HL-60 (cell line): ENCODE measurements around the gene NFE2L2.

Experiments
- DNase-seq, 2 experiments: peaks; one replicate each; pipeline ENCODE4 v3.0.0-alpha.2; 2010 to 2020; ENCODE audit warnings: low read depth in 1 of 2, low spot score in 1 of 2
- H3K27ac ChIP-seq: fragments of 250-450 bp; sonication (Bioruptor Pico); replicated peaks from 2 replicates; pipeline ENCODE4 v1.5.1; 2020; ENCODE audit warnings: mild to moderate bottlenecking, moderate library complexity
- H3K27me3 ChIP-seq: fragments of 250-450 bp; sonication (Bioruptor Pico); 2 replicates; pipeline ENCODE4 v1.5.1; 2021; ENCODE audit warnings: mild to moderate bottlenecking, moderate library complexity; ENCODE audit not compliant: insufficient read depth, poor library complexity, severe bottlenecking
- H3K4me3 ChIP-seq: replicated peaks from 2 replicates; pipeline ENCODE4 v1.5.1; 2011; ENCODE audit warnings: mild to moderate bottlenecking, control low read depth, low read length; ENCODE audit not compliant: insufficient read depth
- GABPA ChIP-seq: IDR thresholded peaks from 2 replicates; pipeline ENCODE4 v1.6.1; 2012; ENCODE audit warnings: low read depth
- POLR2AphosphoS5 ChIP-seq: IDR thresholded peaks from 2 replicates; pipeline ENCODE4 v1.6.1; 2012; ENCODE audit warnings: low read depth
- SPI1 ChIP-seq: IDR thresholded peaks from 2 replicates; pipeline ENCODE4 v1.6.1; 2012; ENCODE audit warnings: low read depth, mild to moderate bottlenecking, borderline replicate concordance
- TF ChIP-seq, protein P1 (sequence below): IDR thresholded peaks from one replicate; pipeline ENCODE4 v1.5.1; 2011; ENCODE audit warnings: low read length, control low read depth, inconsistent platforms; ENCODE audit not compliant: insufficient read depth
- TF ChIP-seq, protein P2 (sequence below): IDR thresholded peaks from 2 replicates; pipeline ENCODE4 v1.6.1; 2012; ENCODE audit warnings: low read depth; ENCODE audit not compliant: insufficient replicate concordance

The NFE2L2 gene

DNA sequence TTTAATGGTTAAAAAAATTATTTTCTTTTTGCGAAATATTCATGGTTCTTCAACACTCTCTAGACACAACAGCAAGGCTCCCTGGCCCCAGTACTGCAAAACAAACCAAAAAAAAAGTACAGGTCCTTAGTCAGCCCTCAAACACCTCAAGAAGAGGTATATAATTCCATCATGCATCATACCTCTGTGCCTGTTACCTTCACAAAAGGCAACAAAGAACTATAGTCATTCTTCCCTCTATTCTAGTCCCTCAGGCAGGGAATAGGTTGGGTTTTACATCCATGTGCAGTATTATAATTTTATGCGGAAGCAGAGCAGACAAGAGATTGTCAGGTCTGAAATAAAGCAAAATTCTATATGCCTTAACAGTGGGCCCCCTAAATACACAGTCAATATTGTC is 8.5 kb downstream of the NFE2L2 start:
- H3K4me3 ChIP-seq: no peak overlapping the region
- H3K27ac ChIP-seq: no peak overlapping the region
- DNase-seq: no peak
- TF ChIP-seq GABPA (no peak), SPI1 (no peak), POLR2AphosphoS5 (no peak)
- TF ChIP-seq, protein P1, sequence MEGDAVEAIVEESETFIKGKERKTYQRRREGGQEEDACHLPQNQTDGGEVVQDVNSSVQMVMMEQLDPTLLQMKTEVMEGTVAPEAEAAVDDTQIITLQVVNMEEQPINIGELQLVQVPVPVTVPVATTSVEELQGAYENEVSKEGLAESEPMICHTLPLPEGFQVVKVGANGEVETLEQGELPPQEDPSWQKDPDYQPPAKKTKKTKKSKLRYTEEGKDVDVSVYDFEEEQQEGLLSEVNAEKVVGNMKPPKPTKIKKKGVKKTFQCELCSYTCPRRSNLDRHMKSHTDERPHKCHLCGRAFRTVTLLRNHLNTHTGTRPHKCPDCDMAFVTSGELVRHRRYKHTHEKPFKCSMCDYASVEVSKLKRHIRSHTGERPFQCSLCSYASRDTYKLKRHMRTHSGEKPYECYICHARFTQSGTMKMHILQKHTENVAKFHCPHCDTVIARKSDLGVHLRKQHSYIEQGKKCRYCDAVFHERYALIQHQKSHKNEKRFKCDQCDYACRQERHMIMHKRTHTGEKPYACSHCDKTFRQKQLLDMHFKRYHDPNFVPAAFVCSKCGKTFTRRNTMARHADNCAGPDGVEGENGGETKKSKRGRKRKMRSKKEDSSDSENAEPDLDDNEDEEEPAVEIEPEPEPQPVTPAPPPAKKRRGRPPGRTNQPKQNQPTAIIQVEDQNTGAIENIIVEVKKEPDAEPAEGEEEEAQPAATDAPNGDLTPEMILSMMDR: no peak
- TF ChIP-seq, protein P2, sequence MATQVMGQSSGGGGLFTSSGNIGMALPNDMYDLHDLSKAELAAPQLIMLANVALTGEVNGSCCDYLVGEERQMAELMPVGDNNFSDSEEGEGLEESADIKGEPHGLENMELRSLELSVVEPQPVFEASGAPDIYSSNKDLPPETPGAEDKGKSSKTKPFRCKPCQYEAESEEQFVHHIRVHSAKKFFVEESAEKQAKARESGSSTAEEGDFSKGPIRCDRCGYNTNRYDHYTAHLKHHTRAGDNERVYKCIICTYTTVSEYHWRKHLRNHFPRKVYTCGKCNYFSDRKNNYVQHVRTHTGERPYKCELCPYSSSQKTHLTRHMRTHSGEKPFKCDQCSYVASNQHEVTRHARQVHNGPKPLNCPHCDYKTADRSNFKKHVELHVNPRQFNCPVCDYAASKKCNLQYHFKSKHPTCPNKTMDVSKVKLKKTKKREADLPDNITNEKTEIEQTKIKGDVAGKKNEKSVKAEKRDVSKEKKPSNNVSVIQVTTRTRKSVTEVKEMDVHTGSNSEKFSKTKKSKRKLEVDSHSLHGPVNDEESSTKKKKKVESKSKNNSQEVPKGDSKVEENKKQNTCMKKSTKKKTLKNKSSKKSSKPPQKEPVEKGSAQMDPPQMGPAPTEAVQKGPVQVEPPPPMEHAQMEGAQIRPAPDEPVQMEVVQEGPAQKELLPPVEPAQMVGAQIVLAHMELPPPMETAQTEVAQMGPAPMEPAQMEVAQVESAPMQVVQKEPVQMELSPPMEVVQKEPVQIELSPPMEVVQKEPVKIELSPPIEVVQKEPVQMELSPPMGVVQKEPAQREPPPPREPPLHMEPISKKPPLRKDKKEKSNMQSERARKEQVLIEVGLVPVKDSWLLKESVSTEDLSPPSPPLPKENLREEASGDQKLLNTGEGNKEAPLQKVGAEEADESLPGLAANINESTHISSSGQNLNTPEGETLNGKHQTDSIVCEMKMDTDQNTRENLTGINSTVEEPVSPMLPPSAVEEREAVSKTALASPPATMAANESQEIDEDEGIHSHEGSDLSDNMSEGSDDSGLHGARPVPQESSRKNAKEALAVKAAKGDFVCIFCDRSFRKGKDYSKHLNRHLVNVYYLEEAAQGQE: no peak
- H3K27me3 ChIP-seq: no peaks in the 10 kb centered on the region

DNA sequence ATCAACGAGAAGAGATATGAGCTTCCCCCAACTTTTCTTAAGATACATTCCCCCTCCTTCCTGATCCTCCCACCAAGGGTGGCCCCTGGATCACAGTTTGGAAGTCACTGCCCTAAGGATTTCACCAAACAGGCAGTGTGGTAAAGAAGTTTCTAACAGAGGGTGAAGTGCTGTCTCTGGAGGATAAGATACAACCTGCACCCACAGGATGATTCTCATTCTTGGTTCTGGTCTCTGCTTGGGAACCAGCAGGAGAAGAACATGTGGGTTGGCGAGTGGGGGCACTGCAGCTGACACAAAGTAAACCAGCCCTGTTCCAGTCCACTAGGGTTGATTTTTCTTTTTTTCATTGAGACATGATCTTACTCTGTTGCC is 9.3 kb downstream of the NFE2L2 start:
- Histone ChIP-seq H3K4me3 (no peak overlapping the region), H3K27ac (peak overlapping the region; percentile 3), H3K27me3 (no peaks in the 10 kb centered on the region)
- TF ChIP-seq, protein P1: no peak
- TF ChIP-seq GABPA: no peak
- TF ChIP-seq SPI1: no peak
- no peak for TF ChIP-seq POLR2AphosphoS5
- TF ChIP-seq, protein P2: no peak
- no peak for DNase-seq

DNA sequence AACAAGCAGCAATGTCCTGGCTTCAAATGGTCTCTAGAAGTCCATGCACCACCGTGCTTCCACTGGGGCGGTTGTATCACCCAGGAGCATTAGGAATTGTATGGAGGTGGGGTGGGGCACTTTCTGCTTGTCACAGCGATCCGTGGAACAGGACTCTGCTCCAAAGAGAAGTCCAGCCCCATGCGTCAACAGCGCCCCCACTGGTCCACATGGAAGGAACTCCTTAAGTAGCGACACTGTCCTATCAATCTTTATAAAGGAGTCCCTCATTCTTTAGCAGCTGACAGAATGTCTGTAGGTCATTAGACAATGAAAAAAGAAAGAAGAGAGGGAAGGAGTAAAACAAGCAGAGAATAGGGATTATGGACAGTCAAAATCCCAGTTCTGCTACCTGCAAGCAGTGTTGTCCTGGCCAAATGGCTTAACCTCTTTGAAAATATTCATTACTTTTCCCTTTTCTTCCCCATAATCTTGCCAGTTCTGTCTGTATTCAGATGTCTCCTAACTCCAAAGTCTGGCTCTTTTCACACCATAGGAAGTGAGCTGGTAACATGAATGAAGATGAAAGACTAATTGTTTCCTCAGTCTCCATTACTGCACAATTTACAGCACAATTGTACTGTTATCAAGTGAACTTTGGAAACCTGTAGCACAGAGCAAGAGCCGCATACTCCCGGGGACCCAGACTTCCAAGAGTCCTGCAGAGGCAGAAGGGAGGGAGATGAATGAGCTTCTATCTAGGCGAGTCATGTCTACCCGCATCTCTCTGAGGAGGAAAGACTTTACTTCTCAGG is 9.9 kb downstream of the NFE2L2 start:
- no peak overlapping the region for H3K4me3 ChIP-seq
- DNase-seq: no peak
- TF ChIP-seq, protein P1: no peak
- TF ChIP-seq, protein P2: no peak
- TF ChIP-seq SPI1 (no peak), POLR2AphosphoS5 (no peak), GABPA (no peak)
- H3K27me3 ChIP-seq: no peaks in the 10 kb centered on the region
- peak overlapping the region; percentile 3 for H3K27ac ChIP-seq
